ENCODE results near the gene CNTNAP2.

The CNTNAP2 gene

DNA sequence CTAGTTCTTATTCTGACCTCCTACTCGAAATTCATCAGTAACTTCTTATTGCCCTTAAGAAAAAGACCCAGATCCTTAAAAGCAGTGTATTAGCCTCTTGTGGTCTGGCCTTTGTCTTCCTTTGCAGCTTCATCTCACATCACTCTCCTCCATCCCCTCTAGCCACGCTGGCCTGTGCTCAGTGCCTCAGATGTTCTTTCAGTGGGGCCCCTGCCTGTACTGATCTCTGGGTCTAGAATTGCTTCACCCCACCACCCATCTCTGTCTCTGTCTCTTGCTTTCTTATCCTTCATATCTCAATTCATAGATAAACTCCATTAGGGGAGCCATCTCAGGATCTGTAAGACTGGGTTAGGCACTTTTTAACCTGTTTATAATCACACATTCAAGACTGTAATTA lies 1295.5 kb downstream of the CNTNAP2 start:
- Histone ChIP-seq H3K27ac (ENCODE audit: low read depth, low read length) (no peak overlapping the region), H3K36me3 (ENCODE audit: low read length) (no peaks in the 10 kb centered on the region), H3K4me3 (ENCODE audit: insufficient read depth, low read length, poor library complexity, severe bottlenecking) (no peak overlapping the region), H3K9ac (ENCODE audit: low read length) (no peak overlapping the region), H3K27me3 (ENCODE audit: low read length) (no peaks in the 10 kb centered on the region), H3K4me2 (ENCODE audit: low read depth, low read length, poor library complexity, severe bottlenecking) (no peak overlapping the region), H3K9me3 (ENCODE audit: insufficient read depth, low read length) (no peaks in the 10 kb centered on the region), H4K20me1 (ENCODE audit: low read depth, low read length) (no peaks in the 10 kb centered on the region), H2AFZ (ENCODE audit: low read depth, low read length, severe bottlenecking) (no peak overlapping the region), H3K79me2 (ENCODE audit: insufficient read depth, low read length) (no peaks in the 10 kb centered on the region), H3F3A (ENCODE audit: insufficient read depth) (no peaks in the 10 kb centered on the region), H3K9me2 (replicated peaks; ENCODE audit: insufficient read depth, low read length) (no peaks in the 10 kb centered on the region)
- TF ChIP-seq, protein P1, sequence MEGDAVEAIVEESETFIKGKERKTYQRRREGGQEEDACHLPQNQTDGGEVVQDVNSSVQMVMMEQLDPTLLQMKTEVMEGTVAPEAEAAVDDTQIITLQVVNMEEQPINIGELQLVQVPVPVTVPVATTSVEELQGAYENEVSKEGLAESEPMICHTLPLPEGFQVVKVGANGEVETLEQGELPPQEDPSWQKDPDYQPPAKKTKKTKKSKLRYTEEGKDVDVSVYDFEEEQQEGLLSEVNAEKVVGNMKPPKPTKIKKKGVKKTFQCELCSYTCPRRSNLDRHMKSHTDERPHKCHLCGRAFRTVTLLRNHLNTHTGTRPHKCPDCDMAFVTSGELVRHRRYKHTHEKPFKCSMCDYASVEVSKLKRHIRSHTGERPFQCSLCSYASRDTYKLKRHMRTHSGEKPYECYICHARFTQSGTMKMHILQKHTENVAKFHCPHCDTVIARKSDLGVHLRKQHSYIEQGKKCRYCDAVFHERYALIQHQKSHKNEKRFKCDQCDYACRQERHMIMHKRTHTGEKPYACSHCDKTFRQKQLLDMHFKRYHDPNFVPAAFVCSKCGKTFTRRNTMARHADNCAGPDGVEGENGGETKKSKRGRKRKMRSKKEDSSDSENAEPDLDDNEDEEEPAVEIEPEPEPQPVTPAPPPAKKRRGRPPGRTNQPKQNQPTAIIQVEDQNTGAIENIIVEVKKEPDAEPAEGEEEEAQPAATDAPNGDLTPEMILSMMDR (IDR thresholded peaks at IDR 0.05; ENCODE audit: insufficient read depth, low read length, poor library complexity, severe bottlenecking), result no peak
- TF ChIP-seq EZH2phosphoT487 (conservative IDR thresholded peaks at IDR 0.05; ENCODE audit: low read length), result no peak

DNA sequence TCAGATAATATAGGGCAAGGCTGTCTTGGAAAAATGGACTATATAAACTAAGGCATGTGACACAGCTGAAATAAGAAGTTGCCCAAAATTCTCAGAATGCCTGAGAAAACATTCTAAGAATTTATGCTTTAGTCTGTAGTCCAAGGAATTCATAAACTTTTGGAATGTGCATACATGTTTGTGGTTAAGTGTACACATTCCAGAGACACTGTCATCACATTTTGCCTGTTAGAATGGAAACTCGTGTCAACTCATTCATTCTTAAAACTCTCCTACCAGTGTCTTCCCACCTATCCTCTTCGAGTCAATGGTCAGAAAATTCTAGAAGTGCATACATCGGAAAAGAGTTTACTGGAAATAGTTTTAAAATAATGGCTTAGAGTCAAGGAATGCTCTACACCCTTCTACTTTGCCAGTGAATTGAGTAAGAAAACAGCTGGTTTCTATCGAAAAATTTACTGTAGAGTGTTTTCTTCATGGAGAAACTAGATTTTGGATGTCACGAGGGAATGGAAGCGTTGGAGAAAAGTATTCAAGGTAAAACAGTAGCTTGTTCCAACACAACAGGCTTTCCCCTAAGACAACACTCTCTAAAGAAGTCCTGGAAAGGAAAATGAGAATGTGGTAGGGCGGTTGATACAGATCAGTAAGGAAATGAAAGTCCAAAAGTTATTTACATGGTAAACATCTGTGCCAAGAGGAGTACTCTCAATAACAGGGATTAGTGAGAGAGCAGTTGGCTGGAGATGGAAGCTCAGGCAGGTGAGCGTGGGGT lies 1296.4 kb downstream of the CNTNAP2 start:
- H3K27me3 ChIP-seq (ENCODE audit: low read length), result no peaks in the 10 kb centered on the region
- H3K27ac ChIP-seq (ENCODE audit: low read depth, low read length), result no peak overlapping the region
- no peak for TF ChIP-seq EZH2phosphoT487 (conservative IDR thresholded peaks at IDR 0.05; ENCODE audit: low read length)
- TF ChIP-seq, protein P1 (IDR thresholded peaks at IDR 0.05; ENCODE audit: insufficient read depth, low read length, poor library complexity, severe bottlenecking), result no peak
- H2AFZ ChIP-seq (ENCODE audit: low read depth, low read length, severe bottlenecking), result no peak overlapping the region
- no peaks in the 10 kb centered on the region for H3F3A ChIP-seq (ENCODE audit: insufficient read depth)
- H3K4me3 ChIP-seq (ENCODE audit: insufficient read depth, low read length, poor library complexity, severe bottlenecking), result no peak overlapping the region
- no peak overlapping the region for H3K9ac ChIP-seq (ENCODE audit: low read length)
- H3K79me2 ChIP-seq (ENCODE audit: insufficient read depth, low read length), result no peaks in the 10 kb centered on the region
- H3K9me3 ChIP-seq (ENCODE audit: insufficient read depth, low read length), result no peaks in the 10 kb centered on the region
- H4K20me1 ChIP-seq (ENCODE audit: low read depth, low read length), result no peaks in the 10 kb centered on the region
- no peaks in the 10 kb centered on the region for H3K9me2 ChIP-seq (replicated peaks; ENCODE audit: insufficient read depth, low read length)
- H3K4me2 ChIP-seq (ENCODE audit: low read depth, low read length, poor library complexity, severe bottlenecking), result no peak overlapping the region
- no peaks in the 10 kb centered on the region for H3K36me3 ChIP-seq (ENCODE audit: low read length)

DNA sequence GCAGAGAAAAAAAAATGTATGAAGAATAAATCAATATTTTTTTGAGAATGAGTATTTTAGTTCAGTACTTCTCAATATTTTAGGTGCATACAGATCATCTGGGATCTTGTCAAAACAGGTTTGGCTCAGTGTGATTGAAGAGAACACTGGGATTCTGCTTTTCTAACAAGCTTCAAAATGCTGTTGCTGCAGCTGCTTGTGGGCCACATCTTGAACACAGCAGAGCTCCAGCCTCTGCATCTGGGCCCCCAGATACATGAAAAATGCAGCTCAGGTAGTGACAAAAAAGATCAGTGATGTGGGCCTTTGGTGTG lies 1296.9 kb downstream of the CNTNAP2 start:
- Histone ChIP-seq H3K4me3 (ENCODE audit: insufficient read depth, low read length, poor library complexity, severe bottlenecking) (no peak overlapping the region), H3K27ac (ENCODE audit: low read depth, low read length) (no peak overlapping the region), H3K9ac (ENCODE audit: low read length) (no peak overlapping the region)

More for the DNA sequence above, 1296.9 kb downstream of the CNTNAP2 start:
- H3K27me3 ChIP-seq (ENCODE audit: low read length), result no peaks in the 10 kb centered on the region
- H2AFZ ChIP-seq (ENCODE audit: low read depth, low read length, severe bottlenecking), result no peak overlapping the region
- H3K9me3 ChIP-seq (ENCODE audit: insufficient read depth, low read length), result no peaks in the 10 kb centered on the region
- TF ChIP-seq, protein P1 (IDR thresholded peaks at IDR 0.05; ENCODE audit: insufficient read depth, low read length, poor library complexity, severe bottlenecking), result no peak
- TF ChIP-seq EZH2phosphoT487 (conservative IDR thresholded peaks at IDR 0.05; ENCODE audit: low read length), result no peak
- H3F3A ChIP-seq (ENCODE audit: insufficient read depth), result no peaks in the 10 kb centered on the region
- H3K9me2 ChIP-seq (replicated peaks; ENCODE audit: insufficient read depth, low read length), result no peaks in the 10 kb centered on the region
- H4K20me1 ChIP-seq (ENCODE audit: low read depth, low read length), result no peaks in the 10 kb centered on the region
- H3K36me3 ChIP-seq (ENCODE audit: low read length), result no peaks in the 10 kb centered on the region
- no peaks in the 10 kb centered on the region for H3K79me2 ChIP-seq (ENCODE audit: insufficient read depth, low read length)
- H3K4me2 ChIP-seq (ENCODE audit: low read depth, low read length, poor library complexity, severe bottlenecking), result no peak overlapping the region
